Naive thymus-derived CD4-positive, alpha-beta T cell (primary cell): ENCODE results near the gene NDFIP2. TPM values are rescaled to one million over a fixed set of nuclear protein-coding genes. Genes with fewer than 3 reads are reported as not detected.
"Not testable (repeated sequence)": the region's sequence is repeated elsewhere in the genome, so short reads cannot be mapped to it uniquely, and the experiment has no call there.

Source experiments
- ATAC-seq: fragments of 150-1000 bp; cut with Tn5 transposase; 2 replicates; pipeline ENCODE4 v1.10.0; 2021; ENCODE audit warnings: mild to moderate bottlenecking, moderate library complexity
- CTCF ChIA-PET: fragments of 350-600 bp; sonication (Branson Sonifier 250); formaldehyde crosslinking; loops from one replicate; lab custom pipeline; 2021; ENCODE audit warnings: antibody characterized with exemption; lab: Charles Lee
- POLR2A ChIA-PET: fragments of 350-600 bp; sonication (Branson Sonifier 250); formaldehyde crosslinking; loops from one replicate; lab custom pipeline; 2021; ENCODE audit warnings: antibody characterized with exemption, inconsistent platforms; lab: Charles Lee
- DNase-seq, 9 donors: peaks; one replicate each; pipeline versions ENCODE4 v3.0.0 to v3.0.0-alpha.2; 2020 to 2022; ENCODE audit warnings: mixed read lengths in 1 of 9
- H3K27ac ChIP-seq: one replicate; pipeline ENCODE4 v1.7.0; 2013; ENCODE audit warnings: mild to moderate bottlenecking, low read depth, low read length, moderate library complexity
- H3K27me3 ChIP-seq, 2 donors: one replicate each; pipeline ENCODE4 v1.7.0; 2013; ENCODE audit warnings: low read length in 2 of 2, mild to moderate bottlenecking in 2 of 2, moderate library complexity in 2 of 2; ENCODE audit not compliant: control insufficient read depth in 2 of 2, insufficient read depth in 2 of 2
- H3K36me3 ChIP-seq, 3 experiments: 1 replicate in 2 of 3; 2 replicates in 1 of 3; pipeline ENCODE4 v1.7.0; 2013; ENCODE audit warnings: low read length in 3 of 3, mild to moderate bottlenecking in 3 of 3, moderate library complexity in 1 of 3; ENCODE audit not compliant: insufficient read depth in 3 of 3, control insufficient read depth in 2 of 3
- H3K4me1 ChIP-seq, 2 donors: one replicate each; pipeline ENCODE4 v1.7.0; 2013; ENCODE audit warnings: low read length in 2 of 2, mild to moderate bottlenecking in 2 of 2, moderate library complexity in 1 of 2; ENCODE audit not compliant: control insufficient read depth in 2 of 2, insufficient read depth in 2 of 2
- H3K4me3 ChIP-seq: 2 replicates; pipeline ENCODE4 v1.7.0; 2013; ENCODE audit warnings: mild to moderate bottlenecking, low read length
- H3K9me3 ChIP-seq, 3 experiments: 1 replicate in 2 of 3; 2 replicates in 1 of 3; pipeline ENCODE4 v1.7.0; 2013; ENCODE audit warnings: low read length in 3 of 3; ENCODE audit not compliant: control insufficient read depth in 2 of 3
- H3K27ac Mint-ChIP-seq, 9 donors: one replicate each; pipeline ENCODE4 v1.8.0; 2020 to 2022; ENCODE audit warnings: mixed read lengths in 9 of 9, mild to moderate bottlenecking in 8 of 9, moderate library complexity in 5 of 9, inconsistent platforms in 2 of 9
- H3K27me3 Mint-ChIP-seq, 5 donors: one replicate each; pipeline ENCODE4 v1.8.0; 2021 to 2022; ENCODE audit warnings: mixed read lengths in 5 of 5, mild to moderate bottlenecking in 1 of 5
- H3K36me3 Mint-ChIP-seq, 5 donors: one replicate each; pipeline ENCODE4 v1.8.0; 2020 to 2022; ENCODE audit warnings: mixed read lengths in 5 of 5, mild to moderate bottlenecking in 3 of 5, inconsistent platforms in 1 of 5
- H3K4me1 Mint-ChIP-seq, 7 donors: one replicate each; pipeline ENCODE4 v1.8.0; 2020 to 2022; ENCODE audit warnings: mixed read lengths in 7 of 7, mild to moderate bottlenecking in 3 of 7, inconsistent platforms in 1 of 7
- H3K4me3 Mint-ChIP-seq, 10 donors: one replicate each; pipeline ENCODE4 v1.8.0; 2020 to 2022; ENCODE audit warnings: mild to moderate bottlenecking in 10 of 10, mixed read lengths in 10 of 10, moderate library complexity in 6 of 10, inconsistent platforms in 2 of 10
- H3K9me3 Mint-ChIP-seq, 11 donors: one replicate each; pipeline ENCODE4 v1.8.0; 2020 to 2022; ENCODE audit warnings: mixed read lengths in 11 of 11, mild to moderate bottlenecking in 4 of 11, inconsistent platforms in 1 of 11, moderate library complexity in 1 of 11
- intact Hi-C, 2 donors: fragments of 100-400 bp; cut with micrococcal nuclease; formaldehyde crosslinking; loops; one replicate each; pipeline ENCODE4 v1.15.1; 2023
- polyA plus RNA-seq, 2 donors: library from polyadenylated mRNA; unstranded; fragments of 300-500 nt; fragmentation: Illumina TruSeq; gene quantifications; one replicate each; pipeline ENCODE4 v1.2.3, GENCODE V29; 2021
- total RNA-seq, 6 experiments: library from RNA in 5 of 6; stranded (reverse) in 5 of 6; gene quantifications; 1 replicate in 5 of 6; 2 replicates in 1 of 6; pipeline ENCODE4 v1.2.3 and lab custom pipeline; 2021 to 2026

Gene NDFIP2
- total and polyA plus RNA-seq, 7 experiments from 2014 or later: 2.6 to 123 (median 5.3) TPM

DNA sequence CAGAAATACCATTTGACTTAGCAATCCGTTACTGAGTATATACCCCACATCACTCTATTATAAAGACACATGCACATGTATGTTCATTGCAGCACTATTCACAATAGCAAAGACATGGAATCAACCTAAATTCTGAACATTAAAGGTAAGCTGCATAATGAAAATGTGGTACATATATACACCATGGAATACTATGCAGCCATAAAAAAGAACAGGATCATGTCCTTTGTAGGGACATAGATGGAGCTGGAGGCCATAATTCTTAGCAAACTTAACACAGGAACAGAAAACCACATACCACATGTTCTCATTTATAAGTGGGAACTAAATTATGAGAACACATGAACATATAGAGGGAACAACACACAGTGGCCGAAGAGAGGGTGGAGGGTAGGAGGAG lies 85.2 kb downstream of the NDFIP2 start:
- intact Hi-C loops: no loop called here
- POLR2A ChIA-PET: no interaction called here
- CTCF ChIA-PET: no interaction called here
- DNase-seq (no peak), ATAC-seq (no peak)
- no peak overlapping the region for H3K27ac ChIP-seq
- peaks cover 0 to 16% (median 11%) of the 10 kb centered on the region in 5 donors for H3K27me3 Mint-ChIP-seq
- H3K4me3 ChIP-seq: no peak overlapping the region
- H3K27me3 ChIP-seq: no peaks in the 10 kb centered on the region
- peaks cover 0 to 6% (median 2%) of the 10 kb centered on the region in 3 experiments for H3K9me3 ChIP-seq
- H3K9me3 Mint-ChIP-seq: peaks cover 3 to 63% (median 34%) of the 10 kb centered on the region in 11 donors
- H3K36me3 ChIP-seq: no peaks in the 10 kb centered on the region
- peaks cover 0 to 21% (median 0%) of the 10 kb centered on the region in 5 donors for H3K36me3 Mint-ChIP-seq
- H3K27ac Mint-ChIP-seq: no peak overlapping the region
- H3K4me3 Mint-ChIP-seq: no peak overlapping the region
- H3K4me1 ChIP-seq: no peaks in the 10 kb centered on the region
- H3K4me1 Mint-ChIP-seq: no peaks in the 10 kb centered on the region

- Mint-ChIP-seq H3K36me3 (peaks cover 0 to 8% (median 0%) of the 10 kb centered on the region in 5 donors), H3K4me3 (no peak overlapping the region), H3K4me1 (no peaks in the 10 kb centered on the region), H3K27ac (no peak overlapping the region), H3K27me3 (peaks cover 0 to 21% (median 7%) of the 10 kb centered on the region in 5 donors), H3K9me3 (peaks cover 0 to 19% (median 6%) of the 10 kb centered on the region in 11 donors)
- no peaks in the 10 kb centered on the region for H3K36me3 ChIP-seq
- no peak for DNase-seq
- H3K27me3 ChIP-seq: no peaks in the 10 kb centered on the region
- no peak overlapping the region for H3K4me3 ChIP-seq
- H3K9me3 ChIP-seq: no peaks in the 10 kb centered on the region
- no peak for ATAC-seq
- POLR2A ChIA-PET: no interaction called here
- CTCF ChIA-PET: no interaction called here
- H3K27ac ChIP-seq: no peak overlapping the region
- no peaks in the 10 kb centered on the region for H3K4me1 ChIP-seq
- intact Hi-C loops: no loop called here
These were observed 90.2 kb downstream of the NDFIP2 start for GRCh38 chr13:79571147-79571546.

DNA sequence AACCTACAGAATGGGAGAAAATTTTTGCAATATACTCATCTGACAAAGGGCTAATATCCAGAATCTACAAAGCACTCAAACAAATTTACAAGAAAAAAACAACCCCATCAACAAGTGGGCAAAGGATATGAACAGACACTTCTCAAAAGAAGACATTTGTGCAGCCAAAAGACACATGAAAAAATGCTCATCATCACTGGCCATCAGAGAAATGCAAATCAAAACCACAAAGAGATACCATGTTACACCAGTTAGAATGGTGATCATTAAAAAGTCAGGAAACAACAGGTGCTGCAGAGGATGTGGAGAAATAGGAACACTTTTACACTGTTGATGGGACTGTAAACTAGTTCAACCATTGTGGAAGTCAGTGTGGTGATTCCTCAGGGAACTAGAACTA lies 92.9 kb downstream of the NDFIP2 start:
- peaks cover 0 to 11% (median 0%) of the 10 kb centered on the region in 5 donors for H3K36me3 Mint-ChIP-seq
- H3K9me3 ChIP-seq, DNase-seq, H3K27me3 ChIP-seq, H3K4me3 Mint-ChIP-seq, H3K4me1 Mint-ChIP-seq, H3K27ac ChIP-seq, POLR2A ChIA-PET, H3K27ac Mint-ChIP-seq, H3K36me3 ChIP-seq, ATAC-seq, intact Hi-C loops, H3K4me3 ChIP-seq, CTCF ChIA-PET, H3K4me1 ChIP-seq: not testable (repeated sequence)
- H3K9me3 Mint-ChIP-seq: peaks cover 4 to 28% (median 9%) of the 10 kb centered on the region in 11 donors
- H3K27me3 Mint-ChIP-seq: peaks cover 0 to 17% (median 0%) of the 10 kb centered on the region in 5 donors

- ATAC-seq (no peak), DNase-seq (no peak)
- Histone ChIP-seq H3K4me3 (no peak overlapping the region), H3K9me3 (no peaks in the 10 kb centered on the region), H3K27ac (no peak overlapping the region), H3K27me3 (no peaks in the 10 kb centered on the region), H3K4me1 (no peaks in the 10 kb centered on the region), H3K36me3 (no peaks in the 10 kb centered on the region)
- ChIA-PET POLR2A (no interaction called here), CTCF (no interaction called here)
- Mint-ChIP-seq H3K27ac (no peak overlapping the region), H3K27me3 (peaks cover 0 to 10% (median 0%) of the 10 kb centered on the region in 5 donors), H3K4me3 (no peak overlapping the region), H3K9me3 (peaks cover 0 to 16% (median 9%) of the 10 kb centered on the region in 11 donors), H3K36me3 (peaks cover 0 to 6% (median 0%) of the 10 kb centered on the region in 5 donors), H3K4me1 (no peaks in the 10 kb centered on the region)
- intact Hi-C loops: no loop called here
These were observed 100.9 kb downstream of the NDFIP2 start for GRCh38 chr13:79581870-79582315.

DNA sequence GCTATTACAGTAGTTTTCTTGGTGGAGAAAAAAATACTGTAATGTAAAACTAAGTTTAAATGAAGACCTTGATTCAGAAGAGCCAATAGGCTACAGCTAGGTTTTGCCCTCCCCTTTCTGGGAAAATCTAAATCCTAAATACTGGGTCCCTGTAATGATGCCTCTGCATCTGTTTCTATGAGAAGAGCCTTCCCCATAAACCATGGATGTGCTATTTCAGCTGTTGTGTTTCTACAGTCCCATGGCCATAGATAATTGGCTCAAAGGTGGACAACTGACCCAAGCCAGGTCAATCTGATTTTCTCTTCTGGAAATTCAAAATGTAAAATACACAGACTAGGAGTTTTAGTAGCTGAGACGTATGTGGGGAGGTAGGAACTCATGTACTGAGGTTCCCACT lies 101.9 kb downstream of the NDFIP2 start:
- H3K36me3 ChIP-seq: no peaks in the 10 kb centered on the region
- Mint-ChIP-seq H3K27me3 (peaks cover 0 to 10% (median 0%) of the 10 kb centered on the region in 5 donors), H3K27ac (no peak overlapping the region), H3K4me3 (no peak overlapping the region), H3K4me1 (no peaks in the 10 kb centered on the region), H3K9me3 (peaks cover 0 to 9% (median 4%) of the 10 kb centered on the region in 11 donors), H3K36me3 (peaks cover 0 to 2% (median 0%) of the 10 kb centered on the region in 5 donors)
- intact Hi-C loops: no loop called here
- no peaks in the 10 kb centered on the region for H3K9me3 ChIP-seq
- DNase-seq: no peak
- CTCF ChIA-PET: no interaction called here
- H3K27ac ChIP-seq: no peak overlapping the region
- no peaks in the 10 kb centered on the region for H3K4me1 ChIP-seq
- POLR2A ChIA-PET: no interaction called here
- no peaks in the 10 kb centered on the region for H3K27me3 ChIP-seq
- H3K4me3 ChIP-seq: no peak overlapping the region
- ATAC-seq: no peak

DNA sequence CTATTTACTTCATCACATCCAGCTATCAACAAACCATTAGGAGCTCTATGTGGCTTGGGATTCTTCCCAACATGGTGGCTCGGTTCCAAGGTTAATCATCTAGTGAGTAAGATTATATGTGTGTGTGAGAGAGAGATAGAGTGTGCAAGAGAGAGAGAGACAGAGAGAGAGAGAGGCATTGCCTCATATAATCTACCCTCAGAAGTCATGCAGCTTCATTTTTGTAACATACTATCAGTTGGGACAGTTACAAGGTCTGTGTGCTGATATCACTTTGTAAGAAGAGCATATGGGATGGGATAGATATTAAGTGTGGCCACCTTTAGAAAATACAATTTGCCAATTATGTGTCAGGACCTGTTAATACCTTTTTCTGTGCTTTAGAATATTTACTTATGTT lies 104.1 kb downstream of the NDFIP2 start:
- ChIA-PET CTCF (no interaction called here), POLR2A (no interaction called here)

More for the DNA sequence above, 104.1 kb downstream of the NDFIP2 start:
- H3K4me1 Mint-ChIP-seq: no peaks in the 10 kb centered on the region
- Histone ChIP-seq H3K27ac (no peak overlapping the region), H3K4me3 (no peak overlapping the region), H3K4me1 (no peaks in the 10 kb centered on the region), H3K9me3 (no peaks in the 10 kb centered on the region), H3K27me3 (no peaks in the 10 kb centered on the region), H3K36me3 (no peaks in the 10 kb centered on the region)
- H3K27me3 Mint-ChIP-seq: peaks cover 0 to 15% (median 9%) of the 10 kb centered on the region in 5 donors
- no peak for DNase-seq
- H3K27ac Mint-ChIP-seq: no peak overlapping the region
- H3K36me3 Mint-ChIP-seq: peaks cover 0 to 2% (median 0%) of the 10 kb centered on the region in 5 donors
- intact Hi-C loops: no loop called here
- no peak for ATAC-seq
- H3K9me3 Mint-ChIP-seq: peaks cover 0 to 17% (median 5%) of the 10 kb centered on the region in 11 donors
- H3K4me3 Mint-ChIP-seq: no peak overlapping the region
